Measurements from ENCODE around the gene PLEKHA4.
"Not testable (repeated sequence)": the region's sequence is repeated elsewhere in the genome, so short reads cannot be mapped to it uniquely, and the experiment has no call there.

PLEKHA4 gene

GRCh38 chr19:48879025-48879637, 10.7 kb upstream of the PLEKHA4 start:
- Mint-ChIP-seq H3K27ac (no peak overlapping the region), H3K9me3 (peaks cover 4% of the 10 kb centered on the region), H3K27me3 (ENCODE audit: low read depth) (peaks cover 3% of the 10 kb centered on the region), H3K36me3 (ENCODE audit: low read depth) (peaks cover 38% of the 10 kb centered on the region), H3K4me1 (peaks cover 22% of the 10 kb centered on the region), H3K4me3 (no peak overlapping the region)
- TF ChIP-seq CTCF (IDR thresholded peaks at IDR 0.05; ENCODE audit: unreplicated experiment in 3 of 3) = no peak

- Mint-ChIP-seq H3K4me3 (peak overlapping the region in 1 of 3 experiments; percentile 42), H3K36me3 (ENCODE audit: low read depth) (peaks cover 45% of the 10 kb centered on the region), H3K27ac (no peak overlapping the region), H3K9me3 (peaks cover 2% of the 10 kb centered on the region), H3K4me1 (peaks cover 29% of the 10 kb centered on the region), H3K27me3 (ENCODE audit: low read depth) (peaks cover 3% of the 10 kb centered on the region)
- TF ChIP-seq CTCF (IDR thresholded peaks at IDR 0.05; ENCODE audit: unreplicated experiment in 3 of 3) = no peak
Measured at GRCh38 chr19:48878196-48879024, 10.0 kb upstream of the PLEKHA4 start.

- Mint-ChIP-seq H3K27me3 (ENCODE audit: low read depth) (peaks cover 3% of the 10 kb centered on the region), H3K36me3 (ENCODE audit: low read depth) (peaks cover 51% of the 10 kb centered on the region), H3K4me3 (peak overlapping the region in 1 of 3 experiments; percentile 41), H3K4me1 (peaks cover 35% of the 10 kb centered on the region), H3K27ac (no peak overlapping the region), H3K9me3 (no peaks in the 10 kb centered on the region)
- no peak for TF ChIP-seq CTCF (IDR thresholded peaks at IDR 0.05; ENCODE audit: unreplicated experiment in 3 of 3)
Measured at GRCh38 chr19:48877855-48878195, 9.4 kb upstream of the PLEKHA4 start.

GRCh38 chr19:48876043-48876981, 7.9 kb upstream of the PLEKHA4 start:
- peak overlapping the region; percentile 24 to 74 (median 67) for H3K27ac Mint-ChIP-seq
- H3K27me3 Mint-ChIP-seq (ENCODE audit: low read depth) = not testable (repeated sequence)
- H3K4me3 Mint-ChIP-seq = peak overlapping the region; percentile 99 to 100 (median 99)

GRCh38 chr19:48874303-48875135, 6.1 kb upstream of the PLEKHA4 start:
- Mint-ChIP-seq H3K4me3 (peak overlapping the region; percentile 99 to 100 (median 99)), H3K4me1 (peaks cover 43% of the 10 kb centered on the region), H3K36me3 (ENCODE audit: low read depth) (peaks cover 51% of the 10 kb centered on the region)

More at GRCh38 chr19:48876043-48876981, 7.9 kb upstream of the PLEKHA4 start:
- not testable (repeated sequence) for H3K9me3 Mint-ChIP-seq
- peaks cover 43% of the 10 kb centered on the region for H3K4me1 Mint-ChIP-seq
- H3K36me3 Mint-ChIP-seq (ENCODE audit: low read depth) = peaks cover 53% of the 10 kb centered on the region

More at GRCh38 chr19:48874303-48875135, 6.1 kb upstream of the PLEKHA4 start:
- peaks cover 3% of the 10 kb centered on the region for H3K27me3 Mint-ChIP-seq (ENCODE audit: low read depth)
- no peaks in the 10 kb centered on the region for H3K9me3 Mint-ChIP-seq
- H3K27ac Mint-ChIP-seq = peak overlapping the region; percentile 54 to 99 (median 98)
- TF ChIP-seq CTCF (IDR thresholded peaks at IDR 0.05; ENCODE audit: unreplicated experiment in 3 of 3) = no peak
